ENCODE results near the gene HDAC4. TPM values are rescaled to one million over a fixed set of nuclear protein-coding genes. Genes with fewer than 3 reads are reported as not detected.

Gene HDAC4
- total and polyA plus RNA-seq, 5 donors = 7.8 to 29.1 (median 22.5) TPM

DNA sequence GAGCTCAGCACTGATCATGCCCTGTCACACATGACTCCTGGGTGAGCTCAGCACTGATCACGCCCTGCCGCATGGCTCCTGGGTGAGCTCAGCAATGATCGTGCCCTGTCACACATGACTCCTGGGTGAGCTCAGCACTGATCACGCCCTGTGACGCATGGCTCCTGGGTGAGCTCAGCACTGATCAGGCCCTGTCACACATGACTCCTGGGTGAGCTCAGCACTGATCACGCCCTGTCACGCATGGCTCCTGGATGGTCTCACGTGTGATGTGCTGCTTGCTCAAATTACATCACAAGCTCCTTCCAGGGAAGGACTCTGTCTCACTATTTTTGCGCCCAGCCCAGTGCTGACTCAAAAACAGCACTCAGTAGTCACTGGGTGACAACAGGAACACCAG, 258.0 kb downstream of the HDAC4 start:
- Histone ChIP-seq H3K27ac (ENCODE audit: low read length) (no peak overlapping the region), H3K4me1 (ENCODE audit: control insufficient read depth, insufficient read depth, low read length) (no peaks in the 10 kb centered on the region), H3K4me3 (ENCODE audit: low read length) (no peak overlapping the region), H3K27me3 (ENCODE audit: control insufficient read depth, insufficient read depth) (no peaks in the 10 kb centered on the region), H3K9me3 (ENCODE audit: control insufficient read depth, low read length) (no peaks in the 10 kb centered on the region)
- intact Hi-C loops (cut with DNase I) = loop anchor here in 1 of 4 donors (10.0 kb wide), 1 partner anchor 742 kb away; no protein-coding TSS in a partner anchor
- 97% methylated on average over 9 of the region's 9 CpGs for WGBS
- DNase-seq (no peak), ATAC-seq (no peak)

DNA sequence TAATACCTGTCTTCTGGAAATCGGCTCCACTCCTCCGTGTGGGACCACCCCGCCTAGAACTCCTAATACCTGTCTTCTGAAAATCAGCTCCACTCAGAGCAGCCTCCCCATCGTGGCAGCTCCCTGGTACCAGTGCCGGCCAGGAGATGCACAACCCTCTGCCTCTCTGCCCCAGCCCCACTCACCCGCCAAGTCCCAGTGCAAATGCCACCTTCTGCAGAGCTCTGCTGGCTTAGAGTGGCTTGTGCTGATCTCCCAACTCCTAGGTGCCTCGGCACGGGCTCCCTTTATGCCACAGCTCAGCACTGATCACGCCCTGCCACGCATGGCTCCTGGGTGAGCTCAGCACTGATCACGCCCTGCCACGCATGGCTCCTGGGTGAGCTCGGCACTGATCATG, 258.5 kb downstream of the HDAC4 start:
- WGBS = 96% methylated on average over 13 of the region's 13 CpGs
- H3K4me1 ChIP-seq (ENCODE audit: control insufficient read depth, insufficient read depth, low read length) = peaks cover under 1% of the 10 kb centered on the region
- no peak for ATAC-seq
- intact Hi-C loops (cut with DNase I) = loop anchor here in 1 of 4 donors (10.0 kb wide), 1 partner anchor 743 kb away; no protein-coding TSS in a partner anchor
- no peaks in the 10 kb centered on the region for H3K27me3 ChIP-seq (ENCODE audit: control insufficient read depth, insufficient read depth)
- no peaks in the 10 kb centered on the region for H3K9me3 ChIP-seq (ENCODE audit: control insufficient read depth, low read length)
- no peak for DNase-seq
- H3K27ac ChIP-seq (ENCODE audit: low read length) = no peak overlapping the region
- H3K4me3 ChIP-seq (ENCODE audit: low read length) = no peak overlapping the region

DNA sequence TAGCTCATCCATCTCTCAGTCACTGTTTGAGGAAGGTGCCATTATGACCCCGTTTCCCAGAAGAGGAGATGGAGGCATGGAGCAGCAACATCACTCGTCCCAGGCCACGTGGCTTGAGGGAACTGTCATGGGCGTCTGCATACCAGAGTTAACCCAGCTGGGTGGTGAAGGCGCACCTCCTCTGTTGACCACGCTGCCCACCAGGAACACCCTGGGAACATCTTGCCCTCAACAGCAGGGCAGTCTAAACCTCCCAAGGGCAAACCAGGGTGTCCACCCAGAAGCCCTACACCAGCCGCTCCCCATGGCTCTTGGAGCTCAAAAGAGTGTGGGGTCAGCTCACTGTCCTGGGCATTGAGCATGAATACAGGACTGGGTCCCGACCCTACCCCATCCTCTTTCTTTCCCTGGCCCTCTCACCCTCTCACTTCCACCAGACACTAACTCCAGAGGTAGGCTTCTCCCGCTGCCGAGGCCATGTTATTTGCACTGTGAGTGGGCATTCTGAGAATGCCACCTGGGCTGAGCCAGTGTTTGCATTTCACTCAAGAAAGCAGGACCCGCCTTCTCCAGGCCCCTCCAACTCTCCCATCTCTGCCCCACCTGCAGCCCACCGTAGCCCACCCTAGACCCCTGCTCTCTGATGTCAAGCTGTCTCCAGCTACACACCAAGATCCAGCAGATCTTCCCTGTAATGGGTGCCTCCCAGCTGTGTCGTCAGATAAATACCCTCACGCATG, 259.6 kb downstream of the HDAC4 start:
- Histone ChIP-seq H3K9me3 (ENCODE audit: control insufficient read depth, low read length) (no peaks in the 10 kb centered on the region), H3K27ac (ENCODE audit: low read length) (no peak overlapping the region), H3K4me1 (ENCODE audit: control insufficient read depth, insufficient read depth, low read length) (peaks cover 4% of the 10 kb centered on the region), H3K4me3 (ENCODE audit: low read length) (no peak overlapping the region), H3K27me3 (ENCODE audit: control insufficient read depth, insufficient read depth) (no peaks in the 10 kb centered on the region)
- 96% methylated on average over 14 of the region's 14 CpGs for WGBS
- ATAC-seq (no peak), DNase-seq (peak in 1 of 3 donors; percentile 39)
- intact Hi-C loops (cut with DNase I) = loop anchor here in 1 of 4 donors (10.0 kb wide), 1 partner anchor 744 kb away; no protein-coding TSS in a partner anchor

DNA sequence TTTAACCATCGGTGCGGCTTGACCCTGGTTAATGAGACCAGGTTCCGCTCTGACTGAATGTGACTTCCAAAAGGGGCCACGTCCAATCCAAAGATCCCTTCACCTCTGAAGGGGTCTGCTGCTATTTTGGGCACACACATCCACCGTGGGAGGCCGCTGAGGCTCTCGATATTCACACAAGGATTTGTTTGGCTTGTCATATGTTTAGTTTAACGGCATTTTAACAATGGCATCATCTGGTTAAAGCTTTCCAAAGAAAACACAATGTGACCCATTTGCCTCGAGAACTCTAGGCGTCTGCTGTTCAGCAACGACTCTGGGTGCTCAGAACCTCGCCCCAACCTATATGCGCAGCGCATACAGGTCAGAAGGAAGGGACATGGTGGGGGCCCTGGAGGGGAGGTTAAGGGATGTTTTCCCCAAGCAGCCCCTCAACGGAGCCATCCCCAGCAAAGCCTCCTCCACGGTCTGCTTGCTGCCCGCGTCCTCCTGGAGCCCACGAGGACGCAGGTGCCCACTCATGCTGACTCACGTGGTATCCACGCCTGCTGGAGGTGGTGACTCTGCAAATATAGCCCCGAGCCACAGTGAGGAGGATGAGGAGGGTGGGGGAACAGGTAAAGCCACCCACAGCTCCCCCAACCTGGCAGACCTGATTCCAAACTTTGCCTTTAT, 260.3 kb downstream of the HDAC4 start:
- 77% methylated on average over 23 of the region's 23 CpGs for WGBS
- no peak overlapping the region for H3K4me3 ChIP-seq (ENCODE audit: low read length)
- peaks cover 4% of the 10 kb centered on the region for H3K4me1 ChIP-seq (ENCODE audit: control insufficient read depth, insufficient read depth, low read length)
- H3K27me3 ChIP-seq (ENCODE audit: control insufficient read depth, insufficient read depth) = no peaks in the 10 kb centered on the region
- no peaks in the 10 kb centered on the region for H3K9me3 ChIP-seq (ENCODE audit: control insufficient read depth, low read length)
- intact Hi-C loops (cut with DNase I) = loop anchor here in 1 of 4 donors (10.0 kb wide), 1 partner anchor 744 kb away; no protein-coding TSS in a partner anchor
- DNase-seq (peak in 1 of 3 donors; percentile 22), ATAC-seq (no peak)
- no peak overlapping the region for H3K27ac ChIP-seq (ENCODE audit: low read length)

DNA sequence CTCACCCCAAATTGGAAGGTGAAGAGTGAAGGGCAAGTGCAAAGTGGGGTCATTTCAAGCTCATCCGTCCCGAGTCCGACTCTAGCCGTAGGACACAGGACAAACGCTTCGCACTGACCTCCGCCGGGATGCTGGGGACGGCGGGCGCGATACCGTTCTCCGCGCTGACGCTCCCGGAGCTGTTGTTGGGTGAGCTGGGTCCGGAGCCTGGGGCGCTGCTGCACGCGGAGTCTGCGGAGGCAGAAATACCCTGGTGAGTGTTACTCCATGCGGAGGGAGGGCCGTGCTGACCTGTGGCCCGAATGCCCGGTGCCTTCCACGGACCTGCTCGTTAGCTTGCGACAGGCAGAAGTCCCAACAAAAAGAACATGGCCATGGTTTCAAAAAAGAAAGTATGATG, 261.3 kb downstream of the HDAC4 start:
- intact Hi-C loops (cut with DNase I) = no loop called here
- H3K4me1 ChIP-seq (ENCODE audit: control insufficient read depth, insufficient read depth, low read length) = peaks cover 4% of the 10 kb centered on the region
- no peak overlapping the region for H3K4me3 ChIP-seq (ENCODE audit: low read length)
- ATAC-seq (no peak), DNase-seq (peak in 2 of 3 donors; percentile 20 to 49)
- no peak overlapping the region for H3K27ac ChIP-seq (ENCODE audit: low read length)
- H3K9me3 ChIP-seq (ENCODE audit: control insufficient read depth, low read length) = no peaks in the 10 kb centered on the region
- no peaks in the 10 kb centered on the region for H3K27me3 ChIP-seq (ENCODE audit: control insufficient read depth, insufficient read depth)
- 96% methylated on average over 29 of the region's 29 CpGs for WGBS

DNA sequence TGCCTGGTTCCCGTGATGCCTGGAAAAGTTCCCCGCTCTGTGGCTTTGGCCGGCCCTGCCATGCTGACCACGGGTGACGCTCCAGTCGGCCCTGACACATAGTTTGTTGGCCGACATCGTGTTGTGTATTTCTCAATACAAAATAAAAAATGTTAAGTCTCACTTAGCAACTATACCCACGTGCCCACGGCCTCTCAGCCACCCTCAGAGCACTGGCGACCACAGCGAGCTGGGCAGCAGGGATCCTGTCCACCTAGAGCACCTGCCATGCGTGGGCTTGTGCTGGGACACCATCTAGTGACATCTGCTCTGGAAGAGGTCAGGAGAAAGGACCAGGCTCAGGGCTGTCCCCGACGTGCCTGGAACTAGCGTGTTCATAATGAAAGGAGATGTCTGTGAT, 261.7 kb downstream of the HDAC4 start:
- no peaks in the 10 kb centered on the region for H3K9me3 ChIP-seq (ENCODE audit: control insufficient read depth, low read length)
- ATAC-seq = no peak
- peak in 1 of 3 donors; percentile 17 for DNase-seq
- intact Hi-C loops (cut with DNase I) = no loop called here
- no peaks in the 10 kb centered on the region for H3K27me3 ChIP-seq (ENCODE audit: control insufficient read depth, insufficient read depth)
- WGBS = 95% methylated on average over 16 of the region's 16 CpGs
- H3K4me1 ChIP-seq (ENCODE audit: control insufficient read depth, insufficient read depth, low read length) = peaks cover 4% of the 10 kb centered on the region
- H3K27ac ChIP-seq (ENCODE audit: low read length) = no peak overlapping the region
- no peak overlapping the region for H3K4me3 ChIP-seq (ENCODE audit: low read length)

DNA sequence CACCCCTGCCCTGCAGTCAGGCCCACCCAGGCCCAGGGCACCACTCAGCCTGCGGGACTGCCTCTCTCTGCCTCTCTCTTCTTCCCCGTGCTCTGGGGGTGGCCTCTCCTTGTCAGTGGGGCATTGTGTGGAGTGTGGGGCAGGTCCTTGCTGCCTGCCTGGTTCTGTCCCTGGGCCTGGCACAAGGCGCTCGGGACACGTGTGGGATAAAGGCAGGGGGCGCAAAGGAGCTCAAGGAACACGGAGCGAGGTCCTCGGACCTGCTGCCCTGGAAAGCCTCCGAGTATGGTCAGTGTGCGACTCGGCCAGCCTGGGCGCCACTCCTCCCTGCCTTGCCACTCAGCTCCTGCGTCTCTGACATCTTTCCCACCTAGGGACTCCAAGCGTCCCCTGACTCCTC, 262.2 kb downstream of the HDAC4 start:
- 90% methylated on average over 15 of the region's 15 CpGs for WGBS
- intact Hi-C loops (cut with DNase I) = no loop called here
- Histone ChIP-seq H3K9me3 (ENCODE audit: control insufficient read depth, low read length) (no peaks in the 10 kb centered on the region), H3K27me3 (ENCODE audit: control insufficient read depth, insufficient read depth) (no peaks in the 10 kb centered on the region), H3K27ac (ENCODE audit: low read length) (no peak overlapping the region), H3K4me3 (ENCODE audit: low read length) (no peak overlapping the region), H3K4me1 (ENCODE audit: control insufficient read depth, insufficient read depth, low read length) (peaks cover 4% of the 10 kb centered on the region)
- ATAC-seq (peak in 1 of 2 donors; percentile 10), DNase-seq (peak in 1 of 3 donors; percentile 18)

DNA sequence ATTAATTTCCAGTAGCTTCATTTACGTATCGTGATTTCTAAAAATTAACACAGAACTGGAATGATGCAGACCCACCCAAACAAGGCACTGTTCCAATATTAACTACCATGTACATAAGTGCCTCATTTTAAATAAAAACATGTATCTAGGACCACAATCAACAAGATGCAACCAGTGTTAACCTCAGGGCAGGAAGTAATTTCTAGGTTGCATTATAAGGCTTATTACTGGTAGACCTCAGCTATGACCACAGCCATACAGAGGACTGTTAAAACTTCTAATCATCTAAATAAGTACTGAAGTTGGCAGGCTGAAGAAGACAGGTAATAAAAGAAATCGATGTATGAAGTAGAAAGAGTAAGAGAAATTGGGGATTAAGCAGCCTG, 262.9 kb downstream of the HDAC4 start:
- WGBS = 62% methylated on average over 3 of the region's 3 CpGs
- no peaks in the 10 kb centered on the region for H3K27me3 ChIP-seq (ENCODE audit: control insufficient read depth, insufficient read depth)
- no peak for ATAC-seq
- peaks cover 4% of the 10 kb centered on the region for H3K4me1 ChIP-seq (ENCODE audit: control insufficient read depth, insufficient read depth, low read length)
- no peak overlapping the region for H3K27ac ChIP-seq (ENCODE audit: low read length)
- intact Hi-C loops (cut with DNase I) = no loop called here
- no peaks in the 10 kb centered on the region for H3K9me3 ChIP-seq (ENCODE audit: control insufficient read depth, low read length)
- H3K4me3 ChIP-seq (ENCODE audit: low read length) = no peak overlapping the region
- DNase-seq = no peak

DNA sequence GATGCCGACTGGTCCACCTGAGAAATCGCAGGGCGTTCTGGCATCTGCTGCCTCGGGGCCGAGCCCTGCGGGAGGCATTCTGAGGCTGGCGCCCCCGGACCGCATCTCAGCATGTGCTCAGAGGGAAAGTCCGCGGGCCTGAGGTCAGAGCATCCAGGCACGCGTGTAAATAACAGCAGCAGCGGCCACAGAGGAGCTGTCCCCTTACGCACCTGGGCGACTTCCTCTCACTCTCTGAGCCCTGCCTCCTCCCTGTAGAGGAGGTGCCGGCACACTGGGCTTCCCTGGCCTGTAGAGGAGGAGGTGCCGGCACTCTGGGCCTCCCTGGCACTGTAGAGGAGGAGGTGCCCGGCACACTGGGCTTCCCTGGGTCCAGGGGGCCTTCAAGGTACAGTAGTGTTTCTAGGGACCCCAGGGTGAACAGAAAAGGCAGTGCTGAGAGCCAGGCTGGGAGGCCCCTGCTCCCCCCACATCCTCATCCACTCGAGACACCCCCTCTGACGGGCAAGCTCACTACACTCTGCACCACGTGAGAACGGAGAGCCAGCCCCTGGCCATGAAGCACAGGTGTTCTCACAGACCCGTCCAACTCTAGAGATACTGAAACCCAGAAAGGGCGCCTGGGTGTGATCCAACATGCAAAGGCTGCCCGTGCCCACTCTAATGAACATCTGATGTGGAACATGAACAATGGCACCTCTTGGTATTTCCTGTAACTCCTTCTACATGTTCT, 263.5 kb downstream of the HDAC4 start:
- peak overlapping the region; percentile 20 for H3K27ac ChIP-seq (ENCODE audit: low read length)
- H3K27me3 ChIP-seq (ENCODE audit: control insufficient read depth, insufficient read depth) = no peaks in the 10 kb centered on the region
- 47% methylated on average over 26 of the region's 26 CpGs for WGBS
- DNase-seq = peak in 2 of 3 donors; percentile 58
- no peaks in the 10 kb centered on the region for H3K9me3 ChIP-seq (ENCODE audit: control insufficient read depth, low read length)
- peaks cover 4% of the 10 kb centered on the region for H3K4me1 ChIP-seq (ENCODE audit: control insufficient read depth, insufficient read depth, low read length)
- ATAC-seq = peak; percentile 49 to 62
- intact Hi-C loops (cut with DNase I) = no loop called here
- no peak overlapping the region for H3K4me3 ChIP-seq (ENCODE audit: low read length)

DNA sequence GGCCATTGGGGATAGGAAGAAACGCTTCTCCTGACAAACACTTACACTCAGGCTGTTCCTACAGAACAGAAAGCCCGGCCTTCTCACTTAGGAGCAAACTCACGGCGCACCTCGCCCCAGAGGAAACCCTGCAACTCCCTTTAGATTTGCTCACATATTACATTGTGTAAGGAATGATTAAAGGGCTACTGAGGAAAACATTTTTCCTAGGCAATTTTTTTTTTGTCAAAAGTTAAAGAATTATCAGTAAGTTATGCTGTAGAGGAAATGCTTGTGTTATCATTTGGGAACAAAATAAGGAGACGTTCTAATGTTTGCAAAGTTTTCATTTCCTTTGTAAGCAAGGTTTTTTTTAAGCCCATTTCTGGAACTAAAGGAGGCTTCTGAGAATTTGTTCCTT, 264.1 kb downstream of the HDAC4 start:
- peak in 1 of 3 donors; percentile 51 for DNase-seq
- H3K4me3 ChIP-seq (ENCODE audit: low read length) = no peak overlapping the region
- no peaks in the 10 kb centered on the region for H3K27me3 ChIP-seq (ENCODE audit: control insufficient read depth, insufficient read depth)
- no peaks in the 10 kb centered on the region for H3K9me3 ChIP-seq (ENCODE audit: control insufficient read depth, low read length)
- ATAC-seq = peak; percentile 24 to 25
- WGBS = 62% methylated on average over 6 of the region's 6 CpGs
- no peak overlapping the region for H3K27ac ChIP-seq (ENCODE audit: low read length)
- intact Hi-C loops (cut with DNase I) = no loop called here
- H3K4me1 ChIP-seq (ENCODE audit: control insufficient read depth, insufficient read depth, low read length) = peaks cover 4% of the 10 kb centered on the region

DNA sequence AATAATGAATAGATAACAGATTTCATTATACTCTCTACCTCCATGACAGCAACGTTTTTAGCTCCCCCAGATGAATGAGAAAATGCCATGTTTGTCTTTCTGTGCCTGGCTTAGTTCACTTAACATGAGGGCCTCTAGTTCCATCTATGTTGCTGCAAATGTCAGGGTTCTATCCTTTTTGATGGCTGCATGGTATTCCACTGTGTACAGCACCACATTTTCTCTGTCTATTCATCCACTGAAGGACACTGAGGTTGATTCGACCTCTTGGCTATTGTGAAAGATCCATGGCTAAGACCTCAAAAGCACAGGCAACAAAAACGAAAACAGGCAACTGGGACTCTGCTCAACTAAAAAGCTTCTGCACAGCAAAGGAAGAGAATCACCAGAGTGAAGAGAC, 264.6 kb downstream of the HDAC4 start:
- Histone ChIP-seq H3K4me1 (ENCODE audit: control insufficient read depth, insufficient read depth, low read length) (peaks cover 4% of the 10 kb centered on the region), H3K9me3 (ENCODE audit: control insufficient read depth, low read length) (no peaks in the 10 kb centered on the region), H3K4me3 (ENCODE audit: low read length) (no peak overlapping the region), H3K27ac (ENCODE audit: low read length) (no peak overlapping the region), H3K27me3 (ENCODE audit: control insufficient read depth, insufficient read depth) (no peaks in the 10 kb centered on the region)
- intact Hi-C loops (cut with DNase I) = no loop called here
- no peak for ATAC-seq
- DNase-seq = no peak
- 90% methylated on average over 3 of the region's 3 CpGs for WGBS

All from right cardiac atrium (tissue), 5 donors.